Suprapubic skin (tissue), 4 donors: ENCODE measurements around the gene KIF12. TPM values are rescaled to one million over a fixed set of nuclear protein-coding genes. Genes with fewer than 3 reads are reported as not detected.
A peak's percentile ranks its signal among the peaks of the same experiment; 100 is the strongest.

Experiments
- DNase-seq, 2 donors: peaks; one replicate each; pipeline ENCODE4 v3.0.0-alpha.2; 2019; ENCODE audit warnings: low spot score in 2 of 2
- H3K27ac ChIP-seq: fragments of 200-600 bp; sonication (generic); one replicate; pipeline ENCODE4 v1.5.1; 2019
- H3K27me3 ChIP-seq: fragments of 200-600 bp; sonication (generic); one replicate; pipeline ENCODE4 v1.5.1; 2019
- H3K36me3 ChIP-seq: fragments of 200-600 bp; sonication (generic); one replicate; pipeline ENCODE4 v1.5.1; 2019
- H3K4me1 ChIP-seq: fragments of 200-600 bp; sonication (generic); one replicate; pipeline ENCODE4 v1.5.1; 2019
- H3K4me3 ChIP-seq: fragments of 200-600 bp; sonication (generic); one replicate; pipeline ENCODE4 v1.5.1; 2019; ENCODE audit warnings: mild to moderate bottlenecking
- H3K9me3 ChIP-seq: fragments of 200-600 bp; sonication (generic); one replicate; pipeline ENCODE4 v1.5.1; 2019
- EP300 ChIP-seq: sonication (generic); formaldehyde crosslinking; IDR thresholded peaks from one replicate; pipeline ENCODE4 v1.6.1; 2017; ENCODE audit warnings: antibody characterized with exemption
- POLR2A ChIP-seq, 2 donors: fragments of 450-650 bp; IDR thresholded peaks; one replicate each; pipeline ENCODE4 v1.6.1; 2017; ENCODE audit warnings: antibody characterized with exemption in 2 of 2, mild to moderate bottlenecking in 2 of 2, moderate library complexity in 2 of 2
- POLR2AphosphoS5 ChIP-seq, 3 donors: sonication (generic); formaldehyde crosslinking; IDR thresholded peaks; one replicate each; pipeline ENCODE4 v1.6.1; 2017; ENCODE audit warnings: antibody characterized with exemption in 3 of 3
- WGBS: methylation state at CpG from one replicate; pipeline ENCODE4 v1.1.5; 2018; 5-methylcytosine and 5-hydroxymethylcytosine counted together
- total RNA-seq, 4 donors: library from RNA; depleted of rRNA; stranded (reverse); fragments of >200 nt; gene quantifications; one replicate each; pipeline ENCODE4 v1.1.0, GENCODE V29; 2016
- TF ChIP-seq, protein P1 (sequence below), 2 donors: fragments of 200-600 bp in 1 of 2; fragments of 450-650 bp in 1 of 2; sonication (generic) in 1 of 2; IDR thresholded peaks; one replicate each; pipeline ENCODE4 v1.5.1; 2016 to 2019; ENCODE audit warnings: antibody characterized with exemption in 2 of 2, mild to moderate bottlenecking in 1 of 2, moderate library complexity in 1 of 2

Gene KIF12
- total RNA-seq, 4 donors from 2014 or later: 1.1 to 3.1 (median 2.1) TPM

DNA sequence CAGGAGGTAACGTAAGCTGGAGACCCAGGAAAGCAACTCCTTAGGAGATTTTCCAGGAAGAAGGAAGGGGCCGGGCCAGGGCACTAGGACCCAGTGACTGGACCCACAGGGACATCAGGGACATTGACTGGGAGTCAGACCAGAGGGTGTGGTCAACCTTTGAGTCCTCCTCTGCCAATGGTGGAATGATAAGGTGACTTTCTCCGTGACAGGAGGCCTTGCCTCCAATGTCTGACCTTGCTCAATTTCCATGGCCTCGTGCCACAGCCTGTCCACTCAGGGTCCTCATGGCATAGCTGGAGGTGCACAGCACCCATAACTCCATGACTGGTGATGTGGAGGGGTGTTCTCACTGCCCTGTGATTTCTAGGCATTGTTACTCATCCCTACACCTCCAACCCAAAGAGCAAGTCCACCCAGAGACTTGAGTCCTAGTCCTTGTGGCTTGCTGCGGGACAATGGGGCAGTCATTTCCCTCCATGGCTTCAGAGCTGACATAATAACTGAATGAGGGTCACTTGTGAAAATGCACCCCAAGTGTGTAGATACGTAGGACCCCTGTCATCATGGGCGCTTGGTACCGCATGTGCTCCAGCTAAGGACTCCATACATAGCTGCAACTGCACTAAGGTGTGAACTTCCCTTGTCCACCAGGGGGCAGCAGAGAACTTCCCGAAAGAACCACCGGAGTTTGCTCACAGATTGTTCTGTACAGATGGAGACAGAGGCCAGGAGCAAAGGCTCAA, 16.9 kb downstream of the KIF12 start:
- Histone ChIP-seq H3K27me3 (peaks cover 7% of the 10 kb centered on the region), H3K27ac (no peak overlapping the region), H3K4me1 (peaks cover 9% of the 10 kb centered on the region), H3K9me3 (no peaks in the 10 kb centered on the region), H3K36me3 (no peaks in the 10 kb centered on the region), H3K4me3 (no peak overlapping the region)
- no peak for TF ChIP-seq EP300
- TF ChIP-seq, protein P1, sequence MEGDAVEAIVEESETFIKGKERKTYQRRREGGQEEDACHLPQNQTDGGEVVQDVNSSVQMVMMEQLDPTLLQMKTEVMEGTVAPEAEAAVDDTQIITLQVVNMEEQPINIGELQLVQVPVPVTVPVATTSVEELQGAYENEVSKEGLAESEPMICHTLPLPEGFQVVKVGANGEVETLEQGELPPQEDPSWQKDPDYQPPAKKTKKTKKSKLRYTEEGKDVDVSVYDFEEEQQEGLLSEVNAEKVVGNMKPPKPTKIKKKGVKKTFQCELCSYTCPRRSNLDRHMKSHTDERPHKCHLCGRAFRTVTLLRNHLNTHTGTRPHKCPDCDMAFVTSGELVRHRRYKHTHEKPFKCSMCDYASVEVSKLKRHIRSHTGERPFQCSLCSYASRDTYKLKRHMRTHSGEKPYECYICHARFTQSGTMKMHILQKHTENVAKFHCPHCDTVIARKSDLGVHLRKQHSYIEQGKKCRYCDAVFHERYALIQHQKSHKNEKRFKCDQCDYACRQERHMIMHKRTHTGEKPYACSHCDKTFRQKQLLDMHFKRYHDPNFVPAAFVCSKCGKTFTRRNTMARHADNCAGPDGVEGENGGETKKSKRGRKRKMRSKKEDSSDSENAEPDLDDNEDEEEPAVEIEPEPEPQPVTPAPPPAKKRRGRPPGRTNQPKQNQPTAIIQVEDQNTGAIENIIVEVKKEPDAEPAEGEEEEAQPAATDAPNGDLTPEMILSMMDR (IDR thresholded peaks at IDR 0.05): peak; percentile 79 to 89
- DNase-seq: peak; percentile 93
- 43% methylated on average over 8 of the region's 10 CpGs for WGBS

DNA sequence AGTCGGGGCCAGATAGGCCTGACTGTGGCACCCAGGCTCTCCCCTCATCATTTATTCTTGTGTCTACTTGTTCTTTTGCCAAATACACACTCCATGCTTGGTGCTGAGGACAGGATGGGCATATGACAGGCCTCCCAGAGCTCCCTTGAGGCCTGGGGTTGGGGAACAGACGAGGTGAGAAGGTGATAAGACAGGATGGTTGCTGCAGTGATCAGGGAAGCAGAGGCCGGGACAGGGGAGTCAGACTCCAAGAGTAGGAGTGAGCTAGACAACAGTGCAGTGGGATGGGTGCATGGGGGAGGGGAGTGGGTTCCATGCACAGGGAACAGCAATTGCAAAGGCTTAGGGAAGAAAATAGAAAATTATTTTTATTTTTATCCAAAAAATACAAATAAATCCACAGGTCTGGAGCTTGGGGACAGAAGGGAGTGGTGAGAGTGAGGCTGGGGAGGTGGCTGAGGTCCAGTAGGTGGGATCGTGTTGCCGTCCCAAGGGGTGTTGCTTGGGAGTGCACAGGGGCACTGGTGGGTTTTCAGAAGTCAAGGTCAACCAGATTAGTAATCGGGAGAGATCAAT, 17.6 kb downstream of the KIF12 start:
- H3K9me3 ChIP-seq: no peaks in the 10 kb centered on the region
- H3K27ac ChIP-seq: no peak overlapping the region
- peaks cover 12% of the 10 kb centered on the region for H3K27me3 ChIP-seq
- no peaks in the 10 kb centered on the region for H3K36me3 ChIP-seq
- 86% methylated on average over 6 of the region's 6 CpGs for WGBS
- peaks cover 9% of the 10 kb centered on the region for H3K4me1 ChIP-seq
- no peak overlapping the region for H3K4me3 ChIP-seq
- DNase-seq: peak in 1 of 2 donors; percentile 73
- TF ChIP-seq POLR2AphosphoS5 (IDR thresholded peaks at IDR 0.05): no peak
- TF ChIP-seq, protein P1 (IDR thresholded peaks at IDR 0.05): no peak
- no peak for TF ChIP-seq POLR2A (IDR thresholded peaks at IDR 0.05)
- no peak for TF ChIP-seq EP300

DNA sequence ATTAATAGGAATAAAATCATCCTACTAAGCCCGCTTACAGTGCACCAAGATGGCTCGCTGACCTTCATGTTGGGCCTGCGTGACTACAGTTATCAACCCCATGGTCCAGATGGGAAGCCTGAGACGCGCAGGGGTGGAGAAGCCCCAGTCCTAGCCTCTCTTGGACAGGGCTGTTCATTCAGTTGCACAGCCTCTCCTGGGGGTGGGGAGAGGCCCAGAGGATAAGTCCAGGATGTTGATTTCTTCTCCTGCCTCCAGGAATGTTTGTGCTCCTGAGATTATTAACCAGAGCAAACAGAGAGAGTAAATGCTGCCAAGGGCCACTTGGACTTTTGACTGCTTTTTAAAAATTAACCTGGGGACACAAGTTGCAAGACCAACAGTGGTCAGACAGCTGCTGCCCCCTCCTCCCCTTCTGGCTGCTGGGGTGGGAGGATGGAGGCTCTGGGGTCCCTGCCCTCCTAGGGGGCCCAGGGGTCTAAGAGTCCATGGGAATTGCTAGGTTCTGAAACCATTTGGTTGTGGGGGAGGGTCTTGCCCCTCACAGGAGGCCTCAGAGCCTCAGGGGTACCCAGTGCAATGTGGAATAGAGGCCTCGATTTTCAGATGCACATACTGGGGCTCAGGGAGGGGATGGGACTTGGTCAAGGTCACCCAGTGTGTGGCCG, 18.2 kb downstream of the KIF12 start:
- no peak for TF ChIP-seq POLR2AphosphoS5 (IDR thresholded peaks at IDR 0.05)
- TF ChIP-seq, protein P1 (IDR thresholded peaks at IDR 0.05): no peak
- no peak for TF ChIP-seq EP300
- no peak for TF ChIP-seq POLR2A (IDR thresholded peaks at IDR 0.05)
- Histone ChIP-seq H3K9me3 (no peaks in the 10 kb centered on the region), H3K4me1 (peaks cover 9% of the 10 kb centered on the region), H3K36me3 (no peaks in the 10 kb centered on the region), H3K4me3 (no peak overlapping the region), H3K27ac (no peak overlapping the region), H3K27me3 (peaks cover 18% of the 10 kb centered on the region)
- 93% methylated on average over 7 of the region's 7 CpGs for WGBS
- DNase-seq: peak in 1 of 2 donors; percentile 70

GRCh38 chr9:114080195-114080772, 18.8 kb downstream of the KIF12 start:
- no peaks in the 10 kb centered on the region for H3K9me3 ChIP-seq
- H3K27ac ChIP-seq: no peak overlapping the region
- H3K36me3 ChIP-seq: no peaks in the 10 kb centered on the region
- TF ChIP-seq EP300 (no peak), POLR2A (IDR thresholded peaks at IDR 0.05) (no peak), POLR2AphosphoS5 (IDR thresholded peaks at IDR 0.05) (no peak)
- TF ChIP-seq, protein P1 (IDR thresholded peaks at IDR 0.05): no peak
- peaks cover 22% of the 10 kb centered on the region for H3K27me3 ChIP-seq
- WGBS: 94% methylated on average over 5 of the region's 5 CpGs
- H3K4me3 ChIP-seq: no peak overlapping the region
- H3K4me1 ChIP-seq: peaks cover 9% of the 10 kb centered on the region
- no peak for DNase-seq

GRCh38 chr9:114078781-114079156, 20.3 kb downstream of the KIF12 start:
- Histone ChIP-seq H3K4me3 (no peak overlapping the region), H3K27ac (no peak overlapping the region), H3K4me1 (peaks cover 9% of the 10 kb centered on the region), H3K9me3 (no peaks in the 10 kb centered on the region), H3K27me3 (peaks cover 22% of the 10 kb centered on the region), H3K36me3 (no peaks in the 10 kb centered on the region)
- TF ChIP-seq POLR2A (IDR thresholded peaks at IDR 0.05) (no peak), EP300 (no peak), POLR2AphosphoS5 (IDR thresholded peaks at IDR 0.05) (no peak)
- TF ChIP-seq, protein P1 (IDR thresholded peaks at IDR 0.05): no peak
- no peak for DNase-seq
- WGBS: 72% methylated on average over 7 of the region's 7 CpGs
